ENCODE measurements around the gene NACC1.
"Not testable (repeated sequence)": the region's sequence is repeated elsewhere in the genome, so short reads cannot be mapped to it uniquely, and the experiment has no call there.

NACC1 gene

DNA sequence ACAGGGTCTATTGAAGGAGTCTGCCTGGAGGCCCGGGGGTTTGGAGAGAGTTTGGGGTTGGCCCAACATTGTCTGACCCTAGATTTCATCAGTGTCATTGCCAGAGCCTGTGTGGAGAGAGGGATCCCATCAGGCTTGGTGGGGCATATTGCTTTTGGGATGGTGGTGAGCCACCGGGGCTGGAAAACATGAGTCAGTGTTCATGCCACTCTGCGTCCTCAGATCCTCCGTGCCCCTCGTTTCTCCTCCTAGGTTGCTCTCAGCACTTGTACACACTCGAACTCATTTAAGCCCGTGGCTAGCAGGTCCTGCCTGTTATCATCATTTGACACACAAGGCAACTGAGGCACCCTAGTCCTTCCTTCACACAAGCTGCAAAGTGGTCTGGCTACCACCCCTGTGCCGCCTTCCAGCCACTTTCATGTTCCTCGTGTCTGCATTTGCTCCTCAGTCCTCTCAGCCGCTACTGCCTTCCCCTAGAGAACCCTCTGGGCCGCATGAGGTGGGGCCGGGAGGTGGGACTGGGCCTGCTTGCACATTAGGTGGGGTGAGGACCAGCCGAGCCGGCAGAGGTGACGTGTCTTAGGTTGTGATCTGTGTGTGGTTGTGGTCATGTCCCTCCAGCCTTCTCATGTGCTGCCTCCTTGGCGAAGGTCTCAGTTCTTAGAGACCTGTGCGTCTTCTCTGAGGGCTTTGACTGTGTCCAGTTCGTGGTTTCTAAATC is 3.6 kb downstream of the NACC1 start:
- DNase-seq, result no peak

DNA sequence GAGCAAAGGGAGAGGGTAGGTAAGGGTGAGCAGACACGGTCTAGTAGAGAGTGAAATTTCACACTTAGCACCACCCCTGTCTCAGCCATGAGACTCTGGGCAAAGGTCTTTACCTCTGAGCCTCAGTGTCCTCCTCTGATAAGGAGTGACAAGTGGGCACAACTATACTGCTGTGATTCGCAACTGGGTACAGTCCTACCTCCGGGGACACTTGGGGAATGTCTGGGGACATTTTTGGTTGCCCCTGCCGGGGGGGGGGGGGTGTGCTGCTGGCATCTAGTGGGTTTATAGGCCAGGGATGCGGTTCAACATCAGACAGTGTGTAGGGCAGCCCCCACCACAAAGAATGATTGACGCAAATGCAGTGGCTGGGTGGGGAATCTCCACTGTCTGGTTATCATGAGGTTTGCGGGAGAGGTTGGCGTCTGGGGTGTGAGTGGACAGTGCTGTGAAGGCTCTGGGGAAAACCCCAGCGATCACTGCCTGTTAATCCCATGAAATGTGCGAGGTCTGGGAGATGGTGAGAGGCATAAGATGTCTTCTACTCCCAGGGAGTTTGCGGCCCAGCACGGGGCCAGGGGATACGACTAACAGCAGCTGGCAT is 4.3 kb downstream of the NACC1 start:
- DNase-seq, result no peak

DNA sequence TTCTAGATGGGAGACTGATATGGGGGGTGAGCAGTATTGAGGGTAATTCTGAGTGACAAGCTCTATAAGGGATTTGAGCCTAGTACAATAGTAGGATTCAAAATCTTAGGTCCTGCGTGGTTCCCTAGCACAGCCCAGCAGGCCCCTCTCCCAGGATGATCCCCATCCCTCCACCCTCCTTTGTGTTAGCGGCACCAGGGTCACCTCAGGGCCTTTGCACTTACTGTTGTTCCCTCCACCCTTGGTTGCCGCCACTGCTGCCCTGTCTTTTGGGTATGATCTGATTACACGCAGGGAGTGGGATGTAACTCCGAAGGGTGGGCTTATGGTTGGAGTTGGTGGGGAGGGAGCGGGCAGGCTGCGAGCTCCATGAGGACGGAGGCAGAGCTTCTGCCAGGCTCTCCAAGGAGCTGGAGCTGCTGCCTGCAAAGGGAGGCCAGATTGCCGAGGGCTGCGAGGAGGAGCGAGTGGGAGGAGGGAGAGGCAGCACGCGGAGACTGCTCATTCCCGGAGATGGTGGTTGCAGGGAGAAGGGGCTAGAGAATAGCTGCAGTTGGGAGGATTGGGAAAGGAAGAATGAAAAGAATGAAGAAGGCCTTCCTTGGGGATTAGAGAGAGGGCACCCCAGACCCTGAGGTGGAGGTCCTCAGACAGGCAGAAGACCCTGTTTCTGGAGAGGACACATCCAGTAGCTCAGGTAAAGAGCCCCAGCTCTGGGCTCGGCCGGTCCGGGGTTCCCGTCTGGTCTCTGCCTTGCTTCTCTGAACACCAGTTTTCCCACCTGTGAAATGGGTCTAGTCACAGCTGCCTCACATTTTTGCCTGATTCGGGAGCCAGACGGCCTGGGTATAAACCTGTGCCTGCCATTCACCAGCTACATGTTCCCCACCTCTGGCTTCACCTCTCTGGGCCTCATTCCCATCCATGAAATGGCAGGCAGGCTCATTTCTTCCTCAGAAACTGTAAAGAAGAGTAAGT is 5.2 kb downstream of the NACC1 start:
- DNase-seq, result no peak

DNA sequence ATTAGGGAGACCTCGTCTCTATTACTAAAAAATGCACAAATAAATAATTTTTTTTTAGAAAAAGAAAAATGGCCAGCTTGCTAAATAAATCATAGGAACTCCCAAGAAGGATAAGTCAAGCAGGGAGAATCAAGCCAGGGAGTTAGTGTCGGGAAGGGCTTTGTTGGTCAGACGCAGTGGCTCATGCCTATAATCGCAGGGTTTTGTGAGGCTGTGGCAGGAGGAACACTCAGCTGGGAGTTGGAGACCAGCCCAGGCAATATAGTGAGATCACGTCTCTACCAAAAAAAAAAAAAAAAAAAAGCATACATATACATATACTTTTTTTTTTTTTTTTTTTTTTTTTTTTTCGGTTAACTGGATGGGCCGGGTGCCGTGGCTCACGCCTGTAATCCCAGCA is 9.0 kb downstream of the NACC1 start:
- DNase-seq, result peak; percentile 38

DNA sequence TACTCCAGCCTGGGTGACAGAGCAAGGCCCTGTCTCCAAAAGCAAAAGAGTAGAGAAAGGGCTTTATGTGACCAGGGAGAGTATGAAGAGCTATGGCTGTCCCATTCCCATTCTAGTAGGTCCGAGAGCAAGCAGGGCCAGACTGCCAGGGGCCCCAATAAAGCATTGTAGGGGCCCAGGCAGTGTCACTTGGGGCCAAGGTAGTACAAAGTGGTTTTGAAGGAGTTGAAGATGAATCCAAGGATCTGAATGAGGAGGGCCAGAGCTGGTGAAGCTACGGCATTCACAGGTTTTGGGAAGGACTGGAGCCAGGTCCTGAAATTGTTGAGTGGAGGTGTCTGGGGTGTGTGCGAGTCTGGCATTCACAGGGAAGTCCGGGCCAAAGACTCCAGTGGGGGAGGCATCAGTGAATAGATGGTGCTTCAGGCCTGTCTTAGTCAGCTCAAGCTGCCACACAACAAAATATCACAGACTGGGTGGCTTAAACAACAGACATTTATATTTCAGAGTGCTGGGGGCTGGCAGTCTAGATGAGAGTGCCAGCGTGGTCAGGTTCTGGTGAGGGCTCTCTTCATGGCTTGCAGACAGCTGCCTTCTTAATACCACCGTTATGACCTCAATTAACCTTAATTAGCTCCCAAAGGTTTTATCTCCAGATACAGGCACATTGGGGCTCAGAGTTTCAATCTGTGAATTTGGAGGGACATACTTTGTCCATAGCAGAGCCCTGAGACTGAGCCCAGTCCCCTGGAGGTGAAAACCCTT is 9.9 kb downstream of the NACC1 start:
- no peak for DNase-seq

DNA sequence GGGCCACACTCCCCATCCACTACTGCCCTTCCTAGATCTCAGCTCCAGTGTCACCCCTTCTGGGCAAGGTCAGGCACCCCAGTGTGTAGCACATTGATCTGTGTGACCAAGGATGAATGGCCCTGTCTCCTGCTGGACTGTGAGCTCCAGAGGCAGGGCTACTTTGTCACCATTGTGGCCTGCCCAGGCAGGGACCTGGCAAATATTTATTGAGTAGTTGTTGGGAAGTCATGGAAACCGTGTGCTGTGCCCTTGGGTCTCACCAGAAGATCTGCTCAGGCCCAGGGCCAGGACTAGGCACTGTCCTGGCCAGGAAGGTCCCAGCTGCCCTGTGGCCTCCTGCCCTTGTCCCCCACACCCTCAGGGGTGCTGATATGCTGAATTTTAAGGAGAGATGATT is 10.5 kb downstream of the NACC1 start:
- no peak for DNase-seq

DNA sequence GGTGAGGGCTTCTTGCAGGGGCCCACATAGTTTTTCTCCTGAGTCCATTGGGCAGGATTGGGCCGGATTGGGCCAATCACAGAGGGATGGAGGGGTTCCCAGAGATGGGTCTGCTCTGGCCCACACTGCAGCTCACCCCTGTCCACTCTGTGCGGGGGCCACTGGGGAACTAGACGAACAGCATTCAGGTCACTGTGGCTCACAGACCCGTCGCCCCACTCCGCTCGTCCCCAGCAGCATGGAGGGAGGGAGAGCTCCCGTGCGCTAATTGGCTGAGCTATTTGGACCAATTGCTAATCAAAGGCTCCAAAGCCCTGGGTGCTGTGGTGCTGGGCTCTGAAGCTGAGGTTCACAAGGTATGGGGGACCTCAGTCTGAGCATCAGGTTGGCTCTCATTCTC is 11.3 kb downstream of the NACC1 start:
- no peak for DNase-seq

DNA sequence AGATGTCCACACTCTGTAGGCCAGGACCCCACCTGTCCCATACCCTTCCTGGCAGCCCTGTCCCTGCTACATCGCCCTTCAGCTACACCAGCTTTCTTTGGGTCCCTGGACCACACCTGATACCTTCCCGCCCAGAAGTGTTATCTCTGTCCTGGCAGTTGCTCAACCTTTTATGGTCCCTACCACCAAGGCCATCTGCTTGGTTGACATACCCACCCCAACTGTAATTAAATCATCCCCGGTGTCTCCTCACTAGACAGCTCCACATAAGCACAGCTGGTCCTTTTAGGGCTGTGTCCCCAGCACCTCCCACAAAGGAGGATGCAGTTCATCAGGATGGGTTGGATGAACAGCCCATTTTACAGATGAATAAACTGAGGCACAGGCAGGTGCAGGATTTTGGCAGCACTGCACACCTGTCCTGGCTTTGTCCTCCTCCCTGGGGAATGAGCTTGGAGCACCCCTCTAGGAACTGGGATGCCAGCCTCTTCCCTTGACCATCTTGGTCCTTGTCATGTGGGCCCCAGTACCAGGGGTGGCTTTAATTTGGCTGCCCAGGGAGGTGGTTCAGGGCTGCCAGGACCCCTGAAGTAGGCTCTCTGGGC is 12.9 kb downstream of the NACC1 start:
- no peak for DNase-seq

DNA sequence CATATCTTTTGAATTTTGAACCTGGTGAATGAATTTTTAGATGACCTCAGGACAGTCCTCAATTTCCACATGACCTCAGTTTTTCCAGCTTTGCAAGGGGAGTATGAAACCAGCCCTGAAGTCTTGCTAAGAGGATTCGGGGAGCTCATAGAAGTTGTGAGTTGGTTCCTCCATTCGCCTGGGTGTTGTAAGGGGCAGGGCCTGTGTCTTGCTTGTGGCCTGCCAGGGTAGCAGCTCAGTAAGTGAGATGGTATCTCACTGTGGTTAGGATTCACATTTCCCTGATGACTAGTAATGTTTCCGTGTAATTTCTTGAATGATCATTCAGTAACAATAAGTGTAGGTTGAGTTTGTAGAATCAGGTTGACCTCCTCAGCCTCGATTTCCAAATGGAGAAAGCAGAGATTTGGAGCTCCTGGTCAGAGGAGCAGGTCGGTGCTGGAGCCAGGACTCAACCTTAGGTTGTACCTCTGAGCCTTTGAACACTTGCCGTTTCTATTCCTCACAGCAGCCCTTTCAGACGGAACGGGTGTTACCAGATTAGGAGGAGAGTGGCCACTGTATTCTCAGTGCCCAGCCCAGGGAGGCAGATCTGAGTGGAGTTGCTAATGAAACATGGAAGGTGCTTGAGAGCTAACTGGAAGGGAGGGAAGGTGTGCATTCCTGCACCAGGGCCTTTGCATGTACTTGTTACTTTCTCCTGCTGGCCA is 14.6 kb downstream of the NACC1 start:
- peak; percentile 71 for DNase-seq

DNA sequence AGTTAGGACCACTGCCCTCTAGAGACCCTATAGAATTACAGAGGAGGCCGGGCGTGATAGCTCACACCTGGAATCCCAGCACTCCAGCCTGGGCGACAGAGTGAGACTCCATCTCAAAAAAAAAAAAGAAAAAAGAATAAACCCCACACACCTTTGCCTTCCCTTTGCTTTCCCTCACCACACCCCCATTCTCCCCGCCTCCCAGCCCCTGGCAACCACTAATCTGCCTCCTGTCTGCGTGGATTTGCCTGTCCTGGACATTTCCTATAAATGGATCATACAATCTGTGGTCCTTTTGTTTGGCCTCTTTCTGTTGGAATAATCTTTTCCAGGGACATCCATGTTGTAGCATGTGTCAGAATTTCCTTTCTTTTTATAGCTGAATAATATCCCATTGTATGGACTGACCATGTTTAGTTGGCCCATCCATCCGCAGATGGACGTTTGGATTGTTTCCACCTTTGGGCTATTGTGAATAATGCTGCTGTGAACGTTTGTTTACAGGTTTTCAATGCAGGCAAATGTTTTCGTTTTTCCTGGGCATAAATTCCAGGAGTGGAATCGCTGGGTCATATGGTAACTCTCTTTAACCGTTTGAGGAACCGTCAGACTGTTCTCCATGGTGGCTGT is 15.3 kb downstream of the NACC1 start:
- no peak for DNase-seq

DNA sequence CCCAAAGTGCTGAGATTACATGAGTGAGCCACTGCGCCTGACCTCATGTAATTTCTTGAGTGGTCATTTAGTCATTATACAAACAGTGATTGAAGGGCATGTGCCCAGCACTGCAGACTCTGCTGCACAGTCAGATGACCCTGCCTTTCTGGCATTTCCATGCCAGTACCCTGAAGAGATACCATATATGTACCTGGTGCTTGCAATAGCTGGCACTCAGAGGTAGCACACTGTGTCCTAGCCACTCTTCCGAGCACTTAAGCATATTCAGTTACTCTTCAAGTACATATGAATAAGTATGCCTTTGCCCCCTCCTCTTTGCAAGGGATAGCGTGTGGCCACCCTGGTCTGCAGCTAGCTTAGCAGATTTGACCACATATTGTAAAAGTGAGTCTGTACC is 16.6 kb downstream of the NACC1 start:
- DNase-seq, result no peak

DNA sequence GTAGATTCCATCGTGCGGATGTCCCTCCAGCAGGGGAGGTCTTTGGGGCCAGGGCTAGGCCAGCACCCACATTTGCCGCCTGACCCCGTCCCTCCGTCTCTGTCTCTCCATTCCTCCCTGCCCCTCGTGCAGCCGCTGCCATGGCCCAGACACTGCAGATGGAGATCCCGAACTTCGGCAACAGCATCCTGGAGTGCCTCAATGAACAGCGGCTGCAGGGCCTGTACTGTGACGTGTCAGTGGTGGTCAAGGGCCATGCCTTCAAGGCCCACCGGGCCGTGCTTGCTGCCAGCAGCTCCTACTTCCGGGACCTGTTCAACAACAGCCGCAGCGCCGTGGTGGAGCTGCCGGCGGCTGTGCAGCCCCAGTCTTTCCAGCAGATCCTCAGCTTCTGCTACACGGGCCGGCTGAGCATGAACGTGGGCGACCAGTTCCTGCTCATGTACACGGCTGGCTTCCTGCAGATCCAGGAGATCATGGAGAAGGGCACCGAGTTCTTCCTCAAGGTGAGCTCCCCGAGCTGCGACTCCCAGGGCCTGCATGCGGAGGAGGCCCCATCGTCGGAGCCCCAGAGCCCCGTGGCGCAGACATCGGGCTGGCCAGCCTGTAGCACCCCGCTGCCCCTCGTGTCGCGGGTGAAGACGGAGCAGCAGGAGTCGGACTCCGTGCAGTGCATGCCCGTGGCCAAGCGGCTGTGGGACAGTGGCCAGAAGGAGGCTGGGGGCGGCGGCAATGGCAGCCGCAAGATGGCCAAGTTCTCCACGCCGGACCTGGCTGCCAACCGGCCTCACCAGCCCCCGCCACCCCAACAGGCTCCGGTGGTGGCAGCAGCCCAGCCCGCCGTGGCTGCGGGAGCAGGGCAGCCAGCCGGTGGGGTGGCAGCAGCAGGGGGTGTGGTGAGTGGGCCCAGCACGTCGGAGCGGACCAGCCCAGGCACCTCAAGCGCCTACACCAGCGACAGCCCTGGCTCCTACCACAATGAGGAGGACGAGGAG is 17.3 kb downstream of the NACC1 start:
- DNase-seq, result no peak

DNA sequence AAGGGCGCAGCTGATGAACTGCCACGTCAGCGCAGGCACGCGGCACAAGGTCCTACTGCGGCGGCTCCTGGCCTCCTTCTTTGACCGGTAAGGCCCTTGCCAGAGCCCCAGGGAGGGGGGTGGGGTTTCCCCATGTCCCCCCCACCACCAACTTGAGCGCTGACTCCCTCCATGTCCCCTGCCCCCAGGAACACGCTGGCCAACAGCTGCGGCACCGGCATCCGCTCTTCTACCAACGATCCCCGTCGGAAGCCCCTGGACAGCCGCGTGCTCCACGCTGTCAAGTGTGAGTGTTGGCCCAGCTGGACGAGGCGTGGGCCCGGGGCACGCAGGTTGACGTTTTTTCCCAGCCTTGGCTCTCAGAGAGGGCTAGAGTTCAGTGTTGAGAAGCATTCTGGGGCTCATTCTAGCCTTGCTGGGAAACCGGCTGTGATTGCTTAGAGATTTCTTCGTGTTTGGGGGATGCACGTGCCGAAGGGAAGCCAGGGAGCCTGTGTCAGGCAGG is 19.3 kb downstream of the NACC1 start:
- no peak for DNase-seq

DNA sequence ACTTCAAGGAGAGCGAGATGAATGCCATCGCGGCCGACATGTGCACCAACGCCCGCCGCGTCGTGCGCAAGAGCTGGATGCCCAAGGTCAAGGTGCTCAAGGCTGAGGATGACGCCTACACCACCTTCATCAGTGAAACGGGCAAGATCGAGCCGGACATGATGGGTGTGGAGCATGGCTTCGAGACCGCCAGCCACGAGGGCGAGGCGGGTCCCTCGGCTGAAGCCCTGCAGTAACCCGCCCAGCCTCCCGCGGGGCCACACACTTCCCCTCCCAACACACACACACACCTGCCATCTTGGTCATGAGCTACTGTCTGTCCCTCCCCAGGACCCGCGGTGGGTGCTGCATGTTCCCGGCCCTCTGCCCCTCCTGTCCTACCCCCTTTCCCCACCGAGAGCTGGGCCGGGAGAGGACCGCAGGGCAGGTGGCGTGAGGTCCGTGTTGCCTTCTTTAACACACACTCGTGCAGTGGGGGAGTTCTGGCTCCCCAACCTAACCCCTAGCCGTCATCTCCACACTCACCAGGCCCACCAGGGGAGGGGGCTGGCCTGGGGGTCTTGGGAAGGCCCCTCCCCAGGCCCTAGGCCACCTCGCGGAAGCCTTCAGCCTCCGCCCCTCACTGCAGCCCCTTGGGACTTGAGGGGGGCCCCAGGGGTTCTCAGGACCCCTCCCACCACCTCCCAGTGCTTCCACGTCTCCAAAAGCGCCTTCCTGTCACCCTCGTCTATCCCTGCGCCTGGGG is 20.3 kb downstream of the NACC1 start:
- DNase-seq, result no peak

DNA sequence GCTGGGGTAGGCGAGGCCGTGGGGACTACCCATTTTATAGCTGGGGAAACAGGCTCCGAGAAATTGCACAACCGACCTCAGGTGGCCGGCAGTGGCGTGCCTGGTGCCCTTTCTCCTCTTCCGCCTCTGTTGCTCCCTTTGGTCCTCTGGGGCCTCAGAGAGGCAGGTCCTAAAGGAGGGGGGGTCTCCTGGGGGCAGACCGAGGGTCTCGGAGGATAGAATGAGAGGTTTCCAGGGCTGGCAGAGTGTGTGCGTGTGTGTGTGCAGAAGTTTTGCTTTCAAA is 20.8 kb downstream of the NACC1 start:
- no peak for DNase-seq

DNA sequence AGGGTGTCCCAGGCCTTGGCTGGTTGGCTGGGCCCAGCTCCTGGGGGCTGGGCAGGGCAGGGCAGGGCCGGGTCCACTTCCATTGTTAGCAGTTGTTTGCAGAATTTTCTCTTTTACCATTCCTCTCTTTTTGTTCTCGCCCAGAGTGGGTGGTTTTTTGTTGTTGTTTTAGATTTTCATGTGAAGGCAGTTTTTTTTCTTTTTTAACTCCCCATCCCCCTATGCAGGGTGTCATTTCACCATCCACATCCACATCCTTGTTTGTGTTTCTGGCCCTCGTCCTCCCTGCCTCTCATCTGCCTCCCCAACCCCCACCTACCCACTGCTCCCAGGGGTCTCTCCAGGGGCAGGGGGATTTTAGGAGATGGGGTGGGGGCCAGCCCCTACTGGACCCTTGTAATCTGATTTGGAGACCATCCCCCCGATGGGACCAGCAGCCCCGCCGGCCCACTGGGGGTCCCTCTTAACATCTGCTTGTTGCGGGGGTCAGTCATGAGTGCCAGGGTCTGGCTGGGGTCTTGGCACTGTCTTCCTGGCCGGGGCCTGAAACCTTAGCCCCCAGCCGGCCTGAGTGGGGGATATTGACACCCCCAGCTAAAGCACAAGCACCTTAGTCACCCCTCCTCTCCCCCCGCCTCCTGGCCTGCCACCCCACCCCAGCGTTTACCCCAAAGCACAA is 21.7 kb downstream of the NACC1 start:
- DNase-seq, result no peak

DNA sequence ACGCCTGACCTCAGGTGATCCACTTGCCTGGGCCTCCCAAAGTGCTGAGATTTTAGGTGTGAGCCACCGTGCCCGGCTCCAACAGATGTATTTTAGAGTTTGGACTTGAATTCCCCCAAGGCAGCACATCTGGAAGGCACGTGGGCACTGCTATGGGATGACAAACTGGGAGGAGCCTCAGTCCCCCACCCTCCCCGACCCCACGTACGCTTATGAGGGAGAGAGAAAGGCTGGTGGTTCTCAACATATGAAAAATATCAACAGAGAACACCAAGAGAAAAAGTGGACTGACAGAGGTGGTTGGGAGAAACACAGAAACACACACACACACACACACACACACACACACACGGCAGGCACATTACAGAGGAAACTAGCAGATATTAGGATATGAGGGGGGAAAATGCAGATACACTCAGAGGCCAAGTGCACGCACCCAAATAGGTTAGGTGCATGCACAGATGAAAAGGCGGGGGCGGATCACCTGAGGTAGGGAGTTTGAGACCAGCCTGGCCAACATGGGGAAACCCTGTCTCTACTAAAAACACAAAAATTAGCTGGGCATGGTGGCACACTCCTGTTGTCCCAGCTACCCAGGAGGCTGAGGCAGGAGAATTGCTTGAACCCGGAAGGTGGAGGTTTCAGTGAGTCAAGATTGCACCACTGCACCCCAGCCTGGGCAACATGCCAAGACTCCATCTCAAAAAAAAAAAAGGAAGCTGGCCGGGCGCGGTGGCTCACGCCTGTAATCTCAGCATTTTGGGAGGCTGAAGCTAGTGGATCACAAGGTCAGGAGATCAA is 28.9 kb downstream of the NACC1 start:
- peak; percentile 50 for DNase-seq

DNA sequence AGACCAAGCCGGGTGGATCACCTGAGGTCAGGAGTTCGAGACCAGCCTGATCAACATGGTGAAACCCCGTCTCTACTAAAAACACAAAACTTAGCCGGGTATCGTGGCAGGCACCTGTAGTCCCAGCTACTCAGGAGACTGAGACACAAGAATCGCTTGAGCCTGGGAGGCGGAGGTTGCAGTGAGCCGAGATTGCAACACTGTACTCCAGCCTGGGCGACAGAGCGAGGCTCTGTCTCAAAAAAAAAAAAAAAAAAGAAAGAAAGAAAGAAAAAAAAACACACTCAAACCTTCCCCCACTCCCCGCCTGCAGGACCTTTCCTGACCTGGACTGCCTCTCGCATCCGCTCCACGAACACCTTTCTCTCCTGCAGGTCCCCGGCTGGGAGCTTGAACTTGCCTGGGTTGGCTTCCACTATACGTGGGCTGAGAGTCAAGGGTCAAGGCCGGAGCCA is 31.1 kb downstream of the NACC1 start:
- DNase-seq, result not testable (repeated sequence)
